OCI-LY3 (cell line): ENCODE measurements around the gene TFPI.

Experiments
- EZH2phosphoT487 ChIP-seq: fragments of 200-600 bp; shearing (Covaris generic); IDR thresholded peaks from 2 replicates; pipeline ENCODE4 v1.6.1; 2018; ENCODE audit warnings: antibody characterized with exemption, mixed run types, low read depth
- TF ChIP-seq, protein P1 (sequence below): fragments of 200-600, 300-600 bp; sonication (generic); IDR thresholded peaks from 2 replicates; pipeline ENCODE4 v1.5.1; 2014; ENCODE audit warnings: antibody characterized with exemption, low read length, low read depth

DNA sequence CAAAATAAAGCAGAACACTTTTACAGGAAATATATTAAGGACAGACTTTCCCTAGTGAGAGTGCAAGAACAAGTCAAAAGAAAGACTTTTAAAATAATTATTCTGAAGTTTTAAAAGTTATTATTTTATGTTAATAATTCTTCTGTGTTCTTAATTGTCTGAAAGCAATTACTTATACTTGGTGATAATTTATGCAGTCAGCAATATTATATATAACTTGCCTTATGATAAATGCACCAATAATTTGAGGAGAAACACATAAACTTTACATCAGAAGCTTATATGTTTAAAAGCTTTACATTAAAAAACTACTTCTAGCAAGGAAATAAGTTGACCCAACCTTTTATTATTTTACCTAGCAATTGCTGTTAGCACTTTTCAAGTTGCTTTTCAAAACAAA lies 102.7 kb downstream of the TFPI start:
- TF ChIP-seq, protein P1, sequence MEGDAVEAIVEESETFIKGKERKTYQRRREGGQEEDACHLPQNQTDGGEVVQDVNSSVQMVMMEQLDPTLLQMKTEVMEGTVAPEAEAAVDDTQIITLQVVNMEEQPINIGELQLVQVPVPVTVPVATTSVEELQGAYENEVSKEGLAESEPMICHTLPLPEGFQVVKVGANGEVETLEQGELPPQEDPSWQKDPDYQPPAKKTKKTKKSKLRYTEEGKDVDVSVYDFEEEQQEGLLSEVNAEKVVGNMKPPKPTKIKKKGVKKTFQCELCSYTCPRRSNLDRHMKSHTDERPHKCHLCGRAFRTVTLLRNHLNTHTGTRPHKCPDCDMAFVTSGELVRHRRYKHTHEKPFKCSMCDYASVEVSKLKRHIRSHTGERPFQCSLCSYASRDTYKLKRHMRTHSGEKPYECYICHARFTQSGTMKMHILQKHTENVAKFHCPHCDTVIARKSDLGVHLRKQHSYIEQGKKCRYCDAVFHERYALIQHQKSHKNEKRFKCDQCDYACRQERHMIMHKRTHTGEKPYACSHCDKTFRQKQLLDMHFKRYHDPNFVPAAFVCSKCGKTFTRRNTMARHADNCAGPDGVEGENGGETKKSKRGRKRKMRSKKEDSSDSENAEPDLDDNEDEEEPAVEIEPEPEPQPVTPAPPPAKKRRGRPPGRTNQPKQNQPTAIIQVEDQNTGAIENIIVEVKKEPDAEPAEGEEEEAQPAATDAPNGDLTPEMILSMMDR: no peak
- no peak for TF ChIP-seq EZH2phosphoT487
